Islet precursor cell (in vitro differentiated cells): Measurements from ENCODE around the gene TIGIT.
A peak's percentile ranks its signal among the peaks of the same experiment; 100 is the strongest.
"Not testable (repeated sequence)": the region's sequence is repeated elsewhere in the genome, so short reads cannot be mapped to it uniquely, and the experiment has no call there.

ENCODE experiments used
- DNase-seq: peaks from one replicate; pipeline ENCODE4 v3.0.0-alpha.2; 2018

Gene TIGIT

DNA sequence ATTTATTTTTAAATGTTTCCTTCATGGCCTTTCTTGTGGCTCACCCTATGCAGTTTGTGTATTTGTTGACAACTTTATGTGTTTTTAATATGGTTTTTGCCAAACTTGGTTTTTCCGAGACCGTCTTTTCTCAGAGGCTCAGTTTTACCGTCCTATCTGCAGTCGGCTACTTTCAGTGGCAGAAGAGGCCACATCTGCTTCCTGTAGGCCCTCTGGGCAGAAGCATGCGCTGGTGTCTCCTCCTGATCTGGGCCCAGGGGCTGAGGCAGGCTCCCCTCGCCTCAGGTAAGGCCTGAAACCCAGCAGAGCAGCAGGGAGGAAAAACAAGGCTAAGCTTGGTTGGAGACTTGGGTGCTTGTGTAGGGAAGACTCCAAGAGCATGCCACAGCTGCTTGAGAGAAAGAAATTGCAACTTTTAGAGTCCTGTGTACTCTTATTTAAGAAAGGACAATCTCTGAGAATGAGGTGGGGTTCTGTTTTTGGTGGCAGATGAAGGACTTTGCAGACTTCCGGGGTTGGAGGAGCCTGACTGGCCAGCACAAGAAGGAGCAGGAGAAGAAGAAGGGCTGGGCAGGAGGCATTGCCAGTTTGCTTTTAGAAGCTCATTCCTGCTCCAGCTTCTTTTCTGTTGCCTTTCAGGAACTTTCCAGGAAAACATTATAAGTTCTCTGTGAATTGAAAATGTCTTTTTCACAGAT, at the start of gene TIGIT:
TSS of gene TIGIT (plus strand) at position 191 of the 698 bp plus-strand sequence. CDS start at position 225, 34 bp downstream.
- DNase-seq, result no peak

DNA sequence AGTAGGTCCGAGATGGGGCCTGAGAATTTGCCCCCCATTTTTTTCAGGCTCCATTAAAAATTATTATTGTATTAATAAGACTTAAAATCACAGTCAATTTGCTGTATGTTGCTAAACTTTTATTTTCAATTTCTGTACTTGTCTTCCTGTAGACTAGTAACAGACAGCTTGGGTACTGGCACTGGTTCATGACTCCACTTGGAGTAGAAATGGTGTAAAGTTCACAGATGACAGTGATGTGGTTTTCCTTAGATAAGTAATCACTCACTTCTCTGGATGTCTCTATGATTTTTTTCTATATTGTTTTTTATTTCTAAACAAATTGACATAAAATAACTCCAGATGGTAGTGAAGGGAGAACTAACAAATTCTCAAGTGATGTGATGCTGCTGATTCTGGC, 40.9 kb upstream of the TIGIT start:
- no peak for DNase-seq

DNA sequence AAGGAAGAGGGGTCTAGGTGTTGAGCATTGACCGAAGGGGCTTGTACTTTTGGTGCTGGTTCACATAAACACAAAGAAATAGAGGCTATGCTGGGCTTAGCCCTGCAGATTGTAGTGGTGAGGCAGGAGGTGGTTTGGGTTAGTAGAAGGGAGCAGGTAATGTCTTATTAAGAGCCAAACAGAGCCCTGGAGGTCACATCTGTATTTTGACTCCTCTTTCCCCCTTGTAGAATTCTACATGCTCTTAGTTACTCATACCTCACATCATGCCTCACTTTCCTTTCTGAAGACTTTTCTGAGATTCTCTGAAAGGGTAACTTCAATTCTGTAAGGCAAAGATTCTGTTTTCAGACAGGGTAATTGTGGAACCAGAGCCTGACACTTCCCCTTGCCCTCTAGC, 40.3 kb upstream of the TIGIT start:
- DNase-seq, result no peak

DNA sequence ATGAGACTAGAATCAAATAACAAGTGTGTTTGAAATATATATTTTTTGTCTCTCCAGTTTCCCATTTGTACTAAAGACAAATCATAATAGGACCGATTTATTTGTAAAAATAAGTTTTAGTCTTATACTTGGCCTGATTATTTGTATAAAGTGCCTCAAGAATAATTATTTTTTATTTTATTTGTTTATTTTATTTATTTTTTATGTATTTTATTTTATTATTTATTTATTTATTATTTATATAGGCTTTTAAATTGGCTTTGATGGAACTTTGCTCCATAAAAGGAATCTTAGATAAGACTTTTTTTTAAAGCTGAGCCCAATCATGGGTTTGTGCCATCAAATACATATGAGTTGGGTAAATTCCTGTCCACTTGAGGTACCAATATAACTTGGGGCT, 34.3 kb upstream of the TIGIT start:
- DNase-seq, result no peak

DNA sequence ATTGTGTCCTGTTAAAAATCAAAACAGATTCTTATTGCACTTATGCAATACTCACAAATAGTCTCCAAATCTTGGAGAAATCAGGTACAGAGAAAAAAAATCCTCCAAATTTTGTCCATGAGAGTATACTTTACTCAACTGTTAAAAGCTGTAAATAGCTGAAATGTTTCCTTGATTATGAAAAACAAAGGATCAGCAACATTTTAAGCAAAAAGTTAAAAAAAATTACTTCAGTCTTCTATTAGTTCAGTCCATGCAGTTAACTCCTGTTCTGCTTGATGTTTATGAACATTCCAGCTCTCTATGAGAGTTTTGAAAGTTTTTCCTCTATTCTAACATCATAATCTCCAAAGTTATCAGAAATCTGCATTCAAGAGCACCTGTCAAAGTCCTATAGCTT, 33.7 kb upstream of the TIGIT start:
- DNase-seq, result no peak

DNA sequence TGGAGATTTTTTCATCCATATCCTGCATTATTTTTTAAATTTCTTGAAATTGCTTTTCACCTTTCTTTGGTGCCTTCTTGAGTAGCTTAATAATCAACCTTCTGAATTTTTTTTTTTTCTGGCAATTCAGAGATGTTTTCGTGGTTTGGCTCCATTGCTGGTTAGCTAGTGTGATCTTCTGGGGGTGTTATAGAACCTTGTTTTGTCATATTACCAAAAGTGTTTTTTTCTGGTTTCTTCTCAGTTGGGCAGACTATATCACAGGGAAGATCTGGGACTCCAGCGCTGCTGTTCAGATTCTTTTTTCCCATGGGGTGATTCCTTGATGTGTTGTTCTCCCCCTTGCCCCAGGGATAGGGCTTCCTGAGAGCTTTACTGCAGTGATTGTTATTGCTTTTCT, 23.8 kb upstream of the TIGIT start:
- no peak for DNase-seq

DNA sequence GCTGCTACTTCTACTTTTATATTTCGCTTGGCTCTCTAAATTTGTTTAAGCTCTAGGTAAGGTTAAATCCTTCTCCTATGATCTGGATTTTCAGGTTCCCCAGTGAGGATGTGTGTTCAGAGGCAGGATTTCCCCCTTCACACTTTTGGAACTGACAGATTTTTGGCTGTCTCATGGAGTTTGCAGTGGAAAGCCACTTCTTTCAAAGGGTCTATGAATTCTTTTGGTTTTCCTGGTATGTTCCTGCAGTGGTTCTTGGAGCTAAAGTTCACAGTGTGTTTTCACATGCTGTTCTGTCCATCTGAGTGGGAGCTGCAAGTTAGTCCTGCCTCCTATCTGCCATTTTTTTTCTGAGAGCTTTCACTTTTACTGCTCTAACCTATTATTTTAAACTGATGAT, 21.6 kb upstream of the TIGIT start:
- DNase-seq, result no peak

DNA sequence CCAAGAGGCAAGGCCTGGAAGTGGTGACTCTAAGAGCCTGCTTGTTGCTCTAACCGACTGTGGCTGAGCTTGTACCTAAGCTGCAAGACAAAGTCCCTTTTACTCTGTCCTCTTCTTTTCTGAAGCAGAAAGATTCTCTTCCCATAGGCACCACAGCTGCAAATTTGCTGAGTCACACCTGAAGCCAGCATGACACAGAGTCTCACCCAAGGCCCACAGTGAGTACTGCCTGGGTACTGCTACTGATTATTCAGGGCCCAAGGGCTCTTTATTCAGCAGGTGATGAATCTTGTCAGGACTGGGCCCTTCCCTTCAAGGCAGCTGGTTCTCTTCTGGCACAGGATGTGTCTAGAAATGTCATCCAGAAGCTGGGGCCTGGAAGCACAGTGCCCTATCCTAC, 18.9 kb upstream of the TIGIT start:
- no peak for DNase-seq

DNA sequence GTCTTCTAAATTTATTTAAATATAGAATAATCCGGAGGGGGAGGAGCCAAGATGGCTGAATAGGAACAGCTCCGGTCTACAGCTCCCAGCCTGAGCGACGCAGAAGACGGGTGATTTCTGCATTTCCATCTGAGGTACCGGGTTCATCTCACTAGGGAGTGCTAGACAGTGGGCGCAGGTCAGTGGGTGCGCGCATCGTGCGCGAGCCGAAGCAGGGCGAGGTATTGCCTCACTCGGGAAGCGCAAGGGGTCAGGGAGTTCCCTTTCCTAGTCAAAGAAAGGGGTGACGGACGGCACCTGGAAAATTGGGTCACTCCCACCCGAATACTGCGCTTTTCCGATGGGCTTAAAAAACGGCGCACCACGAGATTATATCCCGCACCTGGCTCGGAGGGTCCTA, 17.0 kb upstream of the TIGIT start:
- DNase-seq, result not testable (repeated sequence)

DNA sequence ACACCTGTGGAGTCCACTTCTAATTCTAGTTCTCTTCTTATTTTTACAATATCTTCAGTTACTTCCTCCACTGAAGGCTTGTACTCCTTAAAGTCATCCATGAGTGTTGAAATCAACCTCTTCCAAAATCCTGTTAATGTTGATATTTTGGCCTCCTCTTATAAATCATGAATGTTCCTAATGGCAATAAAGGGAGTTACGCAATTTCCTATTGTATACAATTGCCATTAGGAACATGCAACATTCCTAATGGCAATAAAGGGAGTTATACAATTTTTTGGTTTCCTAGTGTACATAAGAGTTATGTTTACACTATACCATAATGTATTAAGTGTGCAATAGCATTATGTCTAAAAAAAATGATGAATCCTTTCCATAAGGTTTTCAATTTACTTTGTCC, 9.2 kb upstream of the TIGIT start:
- no peak for DNase-seq

DNA sequence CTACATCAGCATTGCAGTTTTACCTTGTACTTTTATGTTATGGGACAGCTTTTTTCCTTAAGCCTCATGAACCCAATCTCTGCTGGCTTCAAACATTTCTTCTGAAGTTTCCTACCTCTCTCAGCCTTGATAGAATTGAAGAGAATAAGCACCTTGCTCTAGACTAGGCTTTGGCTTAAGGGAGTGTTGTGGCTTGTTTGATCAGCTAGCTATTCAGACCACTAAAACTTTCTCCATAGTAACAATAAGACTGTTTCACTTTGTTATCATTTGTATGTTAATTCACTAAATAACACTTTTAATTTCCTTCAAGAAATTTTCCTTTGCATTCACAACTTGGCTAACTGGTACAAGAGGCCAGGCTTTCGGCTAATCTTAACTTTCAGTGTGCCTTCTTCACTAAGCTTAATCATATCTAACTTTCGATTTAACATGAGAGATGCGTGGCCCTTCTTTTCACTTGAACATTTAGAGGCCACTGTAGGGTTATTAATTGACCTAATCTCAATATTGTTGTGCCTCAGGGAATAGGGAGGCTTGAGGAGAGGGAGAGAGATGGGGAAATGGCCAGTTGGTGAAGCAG, 8.1 kb upstream of the TIGIT start:
- no peak for DNase-seq

DNA sequence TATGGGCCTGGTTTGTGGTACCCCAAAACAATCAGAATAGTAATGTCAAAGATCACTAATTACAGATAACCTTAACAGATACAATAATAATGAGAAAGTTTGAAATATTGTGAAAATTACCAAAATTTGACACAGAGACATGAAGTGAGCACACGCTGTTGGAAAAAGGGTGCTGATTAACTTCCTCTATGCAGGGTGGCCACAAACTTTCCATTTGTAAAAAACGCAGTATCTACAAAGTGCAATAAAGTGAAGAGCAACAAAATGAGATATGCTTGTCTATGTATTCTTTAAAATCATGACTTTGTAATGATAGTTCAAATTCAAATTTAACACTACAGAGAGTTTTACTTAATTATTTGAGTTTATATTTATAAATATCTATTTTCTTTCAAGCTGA, 7.6 kb upstream of the TIGIT start:
- DNase-seq, result no peak

DNA sequence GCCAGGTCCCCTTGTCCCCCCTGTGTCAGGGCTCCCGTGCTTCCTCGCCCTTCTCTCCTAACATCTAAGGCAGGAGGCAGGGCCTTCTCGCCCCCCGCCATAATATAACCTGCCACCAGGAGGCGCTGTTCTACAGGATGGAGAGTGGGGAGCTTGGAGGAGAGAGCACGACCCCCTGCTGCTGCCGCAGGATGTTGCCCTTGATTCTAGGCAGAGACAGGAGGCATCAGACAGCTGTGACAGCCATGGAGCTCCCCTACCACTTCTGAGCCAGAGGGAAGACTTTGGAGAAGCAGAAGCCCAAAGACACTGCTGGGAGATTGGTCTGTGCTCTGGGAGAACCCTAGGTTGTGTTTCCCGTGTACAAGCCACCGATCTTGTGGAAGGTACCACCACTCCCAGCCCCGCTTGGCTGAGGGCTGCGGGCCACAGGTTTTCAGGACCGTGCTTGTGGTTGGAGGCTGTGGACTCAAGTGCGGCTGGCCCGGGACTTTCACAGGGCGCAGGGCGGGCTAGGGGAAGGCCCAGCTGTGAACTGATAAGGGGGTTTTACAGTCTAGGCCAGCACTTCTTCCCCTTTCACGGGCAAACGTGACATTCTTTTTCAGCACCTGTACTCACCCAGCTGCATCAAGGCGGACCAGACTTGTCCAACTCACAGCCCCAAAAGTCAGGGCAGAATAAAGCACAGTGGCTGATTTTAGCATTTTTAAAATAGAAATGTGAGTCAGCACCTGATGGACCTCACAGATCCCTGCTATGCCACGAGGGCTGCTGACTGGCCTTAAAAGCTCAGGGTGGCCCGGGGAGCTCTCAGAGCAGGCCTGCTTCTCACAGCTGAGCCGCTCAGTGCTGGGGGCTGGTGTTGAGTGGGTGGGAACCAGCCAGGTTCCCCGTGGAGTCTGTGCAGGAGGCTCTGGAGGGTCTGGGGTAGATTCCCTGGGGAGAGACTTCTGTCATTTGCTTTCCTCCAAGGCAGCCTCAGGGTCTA, 2.6 kb upstream of the TIGIT start:
- peak; percentile 90 for DNase-seq

DNA sequence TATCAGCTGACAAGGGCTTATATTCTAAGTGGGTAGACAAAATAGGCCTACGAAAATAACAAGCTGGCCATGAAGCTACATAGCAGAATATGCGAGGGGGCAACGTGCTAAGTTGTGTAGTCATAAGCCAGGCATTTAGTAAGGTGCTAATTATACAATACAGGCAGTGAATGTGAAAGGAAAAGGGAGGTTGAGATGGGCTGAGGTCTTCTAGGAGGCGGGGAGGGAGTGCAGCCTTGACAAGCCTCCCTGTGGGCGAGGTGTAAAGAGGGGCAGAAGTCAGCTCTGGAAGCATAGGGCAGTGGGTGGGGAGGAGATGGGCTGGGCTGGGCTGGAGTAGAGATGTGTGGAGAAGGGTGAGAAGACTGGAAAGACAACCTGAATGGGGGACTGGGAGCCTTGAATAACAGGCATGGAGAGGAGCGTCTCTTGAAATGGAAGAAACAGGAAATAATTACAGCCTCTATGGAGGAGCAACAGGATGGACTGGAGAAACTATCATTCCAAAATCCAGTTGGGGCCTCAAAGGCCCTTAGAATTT, 1.2 kb downstream of the TIGIT start:
- DNase-seq, result no peak

DNA sequence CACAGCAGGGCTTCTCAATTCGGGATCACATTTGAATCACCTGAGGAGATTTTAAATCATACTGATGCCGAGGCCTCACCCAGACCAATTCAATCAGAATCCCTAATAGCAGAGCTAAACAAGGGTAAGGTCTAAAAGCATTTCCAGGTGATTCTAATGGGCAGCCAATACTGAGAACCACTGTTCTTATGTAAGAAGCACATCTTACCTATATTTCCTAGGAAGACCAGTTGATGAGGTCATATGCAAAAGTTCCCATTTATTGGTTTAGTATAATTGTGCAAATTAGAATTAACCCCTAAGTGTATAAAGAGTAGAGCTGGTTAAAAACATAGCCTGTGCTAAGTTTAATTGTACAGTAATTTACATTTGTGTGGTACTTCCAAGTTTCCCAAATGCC, 2.1 kb downstream of the TIGIT start:
- no peak for DNase-seq

DNA sequence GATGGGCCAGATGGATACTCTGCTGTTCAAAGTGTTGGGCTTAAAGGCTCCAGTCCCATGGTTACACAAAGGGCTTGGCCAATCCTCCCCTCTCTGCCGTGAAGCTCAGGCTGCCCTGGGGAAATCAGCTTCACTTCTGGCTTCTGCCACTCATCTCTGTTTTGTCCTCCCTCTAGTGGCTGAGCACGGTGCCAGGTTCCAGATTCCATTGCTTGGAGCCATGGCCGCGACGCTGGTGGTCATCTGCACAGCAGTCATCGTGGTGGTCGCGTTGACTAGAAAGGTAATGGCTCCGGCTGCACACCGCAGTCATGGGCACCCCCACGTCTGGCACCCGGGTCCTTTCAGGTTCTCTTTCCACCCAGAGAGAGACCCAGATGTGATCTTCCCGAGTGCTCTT, 5.6 kb downstream of the TIGIT start:
- DNase-seq, result peak; percentile 69

DNA sequence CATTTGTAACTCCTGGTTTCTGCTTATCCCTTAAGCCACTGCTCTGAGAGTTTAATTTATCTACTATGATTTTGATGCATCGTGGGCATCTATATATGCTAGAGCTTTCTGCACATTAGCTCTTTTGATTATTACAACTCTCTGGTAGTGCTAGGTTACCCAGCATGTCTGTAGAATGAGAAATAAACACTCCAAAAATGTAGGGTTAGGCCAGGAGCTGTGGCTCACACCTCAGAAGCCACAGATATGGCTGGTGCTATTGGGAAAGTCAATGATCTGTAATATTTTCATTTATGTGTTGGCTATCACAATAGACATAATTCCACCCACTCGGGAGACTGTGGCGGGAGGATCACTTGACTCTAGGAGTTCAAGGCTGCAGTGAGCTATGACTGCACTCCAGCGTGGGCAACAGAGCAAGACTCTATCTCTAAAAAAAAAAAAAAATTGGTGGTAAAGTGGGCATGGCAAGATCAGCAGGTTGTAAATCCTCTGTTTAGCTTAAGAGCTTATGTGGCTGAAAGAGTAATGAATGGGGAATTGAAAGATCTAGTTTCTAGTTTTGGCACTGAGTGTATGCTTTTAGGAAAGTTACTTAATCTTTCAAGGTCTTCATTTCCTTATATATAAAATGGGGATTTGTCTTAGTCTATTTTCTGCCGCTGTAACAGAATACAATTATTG, 6.3 kb downstream of the TIGIT start:
- DNase-seq, result no peak

DNA sequence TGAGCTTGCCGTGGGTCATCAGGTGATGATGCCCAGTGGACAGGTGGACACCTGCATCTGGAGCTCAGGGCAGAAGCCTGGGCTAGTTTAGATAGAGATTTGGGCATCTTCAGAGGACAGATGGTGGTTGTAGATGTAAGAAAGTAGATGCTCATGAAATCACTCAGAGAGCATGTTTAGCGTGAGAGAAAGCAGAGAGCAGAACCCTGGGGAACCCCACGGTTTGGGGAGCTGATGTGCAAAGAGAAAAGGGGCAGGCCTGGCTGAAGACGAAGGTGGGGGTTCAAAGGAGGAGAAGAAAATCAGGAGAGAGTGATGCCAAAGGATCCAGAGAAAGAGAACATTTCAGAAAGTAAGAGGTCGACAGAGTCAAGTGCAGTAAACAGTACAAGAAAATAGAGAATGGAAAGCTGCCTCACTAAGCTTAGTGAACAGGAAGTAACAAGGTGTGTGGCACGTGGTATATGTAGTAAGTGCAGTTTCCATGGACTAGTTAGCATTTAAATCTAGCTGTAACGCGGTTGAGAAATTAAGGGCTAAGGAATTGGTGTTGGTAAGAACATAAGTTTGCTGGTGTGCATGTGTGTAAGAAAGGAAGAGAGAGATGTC, 13.5 kb downstream of the TIGIT start:
- DNase-seq, result no peak

DNA sequence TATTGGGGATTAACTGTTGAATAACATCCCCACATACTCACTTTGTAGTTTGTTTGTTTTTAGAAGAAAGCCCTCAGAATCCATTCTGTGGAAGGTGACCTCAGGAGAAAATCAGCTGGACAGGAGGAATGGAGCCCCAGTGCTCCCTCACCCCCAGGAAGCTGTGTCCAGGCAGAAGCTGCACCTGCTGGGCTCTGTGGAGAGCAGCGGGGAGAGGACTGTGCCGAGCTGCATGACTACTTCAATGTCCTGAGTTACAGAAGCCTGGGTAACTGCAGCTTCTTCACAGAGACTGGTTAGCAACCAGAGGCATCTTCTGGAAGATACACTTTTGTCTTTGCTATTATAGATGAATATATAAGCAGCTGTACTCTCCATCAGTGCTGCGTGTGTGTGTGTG, 14.0 kb downstream of the TIGIT start:
- DNase-seq, result no peak

DNA sequence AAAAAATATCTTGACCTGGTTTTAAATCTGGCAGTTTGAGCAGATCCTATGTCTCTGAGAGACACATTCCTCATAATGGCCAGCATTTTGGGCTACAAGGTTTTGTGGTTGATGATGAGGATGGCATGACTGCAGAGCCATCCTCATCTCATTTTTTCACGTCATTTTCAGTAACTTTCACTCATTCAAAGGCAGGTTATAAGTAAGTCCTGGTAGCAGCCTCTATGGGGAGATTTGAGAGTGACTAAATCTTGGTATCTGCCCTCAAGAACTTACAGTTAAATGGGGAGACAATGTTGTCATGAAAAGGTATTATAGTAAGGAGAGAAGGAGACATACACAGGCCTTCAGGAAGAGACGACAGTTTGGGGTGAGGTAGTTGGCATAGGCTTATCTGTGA, 14.5 kb downstream of the TIGIT start:
- DNase-seq, result no peak

DNA sequence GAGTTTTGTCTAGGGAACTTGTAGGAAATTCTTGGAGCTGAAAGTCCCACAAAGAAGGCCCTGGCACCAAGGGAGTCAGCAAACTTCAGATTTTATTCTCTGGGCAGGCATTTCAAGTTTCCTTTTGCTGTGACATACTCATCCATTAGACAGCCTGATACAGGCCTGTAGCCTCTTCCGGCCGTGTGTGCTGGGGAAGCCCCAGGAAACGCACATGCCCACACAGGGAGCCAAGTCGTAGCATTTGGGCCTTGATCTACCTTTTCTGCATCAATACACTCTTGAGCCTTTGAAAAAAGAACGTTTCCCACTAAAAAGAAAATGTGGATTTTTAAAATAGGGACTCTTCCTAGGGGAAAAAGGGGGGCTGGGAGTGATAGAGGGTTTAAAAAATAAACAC, 15.0 kb downstream of the TIGIT start:
- DNase-seq, result no peak

DNA sequence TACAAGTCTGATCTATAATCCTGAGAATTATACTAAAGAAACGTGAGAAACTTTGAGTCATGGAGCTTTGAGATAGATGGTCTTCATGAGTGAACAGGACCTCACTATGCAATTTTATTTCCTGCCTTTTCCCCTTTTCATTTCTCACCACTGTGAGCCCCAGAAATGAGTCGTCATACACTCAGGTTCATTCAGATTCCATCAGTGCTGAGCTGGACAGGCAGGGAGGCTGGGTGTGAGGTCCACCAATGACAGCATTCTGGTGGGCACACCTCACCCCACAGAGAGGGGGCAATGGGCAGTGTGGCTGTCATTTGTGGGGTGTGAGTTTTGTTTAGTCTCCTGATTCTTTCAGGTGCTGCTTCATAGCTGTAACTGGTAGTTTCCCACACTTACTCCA, 16.9 kb downstream of the TIGIT start:
- no peak for DNase-seq

DNA sequence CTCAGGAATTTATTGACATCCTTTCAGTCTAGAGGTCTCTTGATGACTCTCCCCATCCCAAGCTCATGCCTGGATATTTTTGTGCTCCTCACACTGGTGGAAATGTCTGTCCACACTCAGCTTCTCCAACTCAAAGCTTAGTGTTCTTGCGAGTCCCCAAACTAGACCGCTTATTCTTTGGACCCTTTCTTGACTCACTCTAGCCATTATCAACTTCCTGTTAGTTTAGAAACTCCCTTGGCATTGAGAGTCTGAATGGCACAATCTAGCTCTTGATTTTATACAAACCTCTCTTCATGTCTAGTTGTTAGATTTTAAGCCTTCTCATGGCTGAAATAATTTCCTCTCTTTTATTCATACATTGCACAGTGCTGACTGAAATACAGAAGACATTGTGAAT, 19.6 kb downstream of the TIGIT start:
- no peak for DNase-seq
